ENCODE results near the gene TTC9B.

TTC9B gene

GRCh38 chr19:40198272-40198990 lies 19.8 kb downstream of the TTC9B start:
- no peak for TF ChIP-seq GATA2 (IDR thresholded peaks at IDR 0.05; ENCODE audit: low read depth, low read length)

DNA sequence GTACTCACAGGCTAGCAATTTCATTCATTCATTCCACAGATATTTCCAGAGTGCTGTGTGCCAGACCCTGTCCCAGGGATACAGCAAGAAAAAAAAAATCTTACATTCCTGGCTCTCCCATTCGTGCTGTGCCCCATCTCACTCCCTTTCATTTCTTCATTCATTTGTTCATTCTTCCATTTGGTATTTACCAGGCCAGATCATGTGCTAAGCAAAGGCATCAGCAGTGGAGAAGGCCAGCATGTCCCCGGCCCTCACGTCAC lies 24.7 kb downstream of the TTC9B start:
- TF ChIP-seq GATA2 (IDR thresholded peaks at IDR 0.05; ENCODE audit: low read depth, low read length) = no peak
- no peak for TF ChIP-seq GATA3 (IDR thresholded peaks at IDR 0.05; ENCODE audit: low read depth, low read length)

DNA sequence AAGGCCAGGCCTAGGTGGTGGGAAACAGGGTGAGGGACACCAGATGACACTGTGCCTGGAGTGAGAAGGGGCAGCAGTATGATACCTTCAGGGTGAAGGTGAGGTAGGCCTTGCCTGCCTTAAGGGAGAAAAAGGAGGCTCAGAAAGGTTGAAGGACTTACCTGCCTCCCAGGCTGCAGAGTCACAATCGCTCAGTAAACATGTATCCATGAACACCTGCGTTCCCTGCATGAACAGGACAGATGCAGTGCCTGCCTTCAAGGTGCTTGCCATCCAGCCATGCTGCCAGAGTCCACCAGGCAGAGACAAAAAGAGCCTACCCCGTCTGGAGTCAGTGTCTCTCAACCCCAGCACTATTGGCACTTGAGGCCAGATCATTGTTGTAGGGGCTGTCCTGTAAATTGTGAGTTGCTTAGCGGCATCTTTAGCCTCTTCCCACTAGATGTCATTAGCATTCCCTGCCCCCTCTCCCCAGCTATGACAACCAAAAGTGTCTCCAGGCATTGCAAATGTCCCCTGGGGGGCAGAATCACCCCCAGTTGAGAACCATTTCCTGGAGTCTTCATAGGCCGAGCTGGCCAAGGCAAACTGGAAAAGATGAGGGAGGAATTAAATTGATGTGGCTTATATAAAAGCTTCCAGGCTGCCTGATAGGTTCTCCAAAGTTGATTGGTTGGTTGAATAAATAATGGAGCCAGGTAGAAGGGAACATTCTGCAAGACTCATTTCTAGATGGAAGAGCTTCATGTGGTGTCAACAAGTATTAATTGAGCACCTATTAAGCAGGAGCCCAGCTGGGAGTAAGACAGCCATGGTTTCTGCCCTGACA lies 25.2 kb downstream of the TTC9B start:
- no peak for TF ChIP-seq GATA2 (IDR thresholded peaks at IDR 0.05; ENCODE audit: low read depth, low read length)
- TF ChIP-seq GATA3 (IDR thresholded peaks at IDR 0.05; ENCODE audit: low read depth, low read length) = no peak

- no peak for TF ChIP-seq GATA3 (IDR thresholded peaks at IDR 0.05; ENCODE audit: low read depth, low read length)
Measured at GRCh38 chr19:40191836-40192646, 26.1 kb downstream of the TTC9B start.

DNA sequence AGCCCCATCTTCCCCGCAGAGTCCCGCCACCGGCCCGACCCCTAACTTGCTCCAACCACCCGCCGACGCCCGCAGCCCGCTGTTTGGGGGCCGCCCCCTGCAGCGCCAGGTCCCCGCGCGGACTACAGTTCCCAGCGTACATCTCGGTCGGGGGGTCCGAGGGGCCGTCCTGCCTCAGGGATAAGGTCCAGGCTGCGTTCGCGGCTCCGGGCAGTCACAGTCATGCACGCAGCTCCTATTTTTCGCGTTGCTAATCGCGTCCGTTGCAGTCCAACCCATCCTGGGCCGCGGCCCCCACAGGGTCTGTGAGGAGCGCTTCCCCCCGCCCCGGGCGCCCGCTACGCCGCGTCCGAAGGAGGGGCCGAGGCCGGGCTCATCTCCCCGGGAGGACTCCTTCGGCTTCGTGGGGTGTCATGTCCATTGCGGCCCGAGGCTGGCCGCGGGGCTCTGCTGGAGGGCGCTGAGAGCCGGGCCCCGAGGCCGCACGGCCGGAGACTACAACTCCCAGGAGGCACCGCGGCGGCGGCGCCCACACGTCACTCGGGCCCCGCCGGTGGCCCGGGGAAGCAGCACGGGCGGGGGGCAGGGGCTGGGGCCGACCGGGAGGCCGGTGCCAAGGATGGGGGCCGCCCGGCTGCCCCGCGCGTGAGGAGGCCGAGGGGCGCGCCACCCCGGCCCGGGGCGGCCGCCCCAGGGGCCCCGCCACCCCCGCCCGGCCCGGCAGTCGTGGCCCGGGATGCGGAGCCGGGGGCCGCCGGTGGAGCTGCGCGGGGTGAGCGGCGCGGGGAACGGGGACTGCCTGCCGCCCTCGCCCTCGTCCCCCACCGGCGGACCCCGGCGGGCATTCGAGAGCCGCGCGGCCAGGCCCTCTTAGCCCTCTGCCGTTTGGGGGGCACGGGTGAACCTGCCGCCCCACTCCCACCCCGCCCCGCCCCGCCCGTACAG lies 27.0 kb downstream of the TTC9B start, which contains the start of gene MAP3K10:
Gene MAP3K10, plus strand, starts transcription at position 536 of the 945 bp plus-strand sequence. CDS start 606 bp downstream, outside the sequence.
- no peak for TF ChIP-seq GATA2 (IDR thresholded peaks at IDR 0.05; ENCODE audit: low read depth, low read length)
- TF ChIP-seq GATA3 (IDR thresholded peaks at IDR 0.05; ENCODE audit: low read depth, low read length) = no peak

- TF ChIP-seq GATA2 (IDR thresholded peaks at IDR 0.05; ENCODE audit: low read depth, low read length) (no peak), GATA3 (IDR thresholded peaks at IDR 0.05; ENCODE audit: low read depth, low read length) (no peak)
Measured at GRCh38 chr19:40184273-40184672, 33.9 kb downstream of the TTC9B start.

- TF ChIP-seq GATA2 (IDR thresholded peaks at IDR 0.05; ENCODE audit: low read depth, low read length) (no peak), GATA3 (IDR thresholded peaks at IDR 0.05; ENCODE audit: low read depth, low read length) (no peak)
Measured at GRCh38 chr19:40178756-40179155, 39.4 kb downstream of the TTC9B start.

- TF ChIP-seq GATA2 (IDR thresholded peaks at IDR 0.05; ENCODE audit: low read depth, low read length) (no peak), GATA3 (IDR thresholded peaks at IDR 0.05; ENCODE audit: low read depth, low read length) (no peak)
Measured at GRCh38 chr19:40177286-40178070, 40.7 kb downstream of the TTC9B start.

DNA sequence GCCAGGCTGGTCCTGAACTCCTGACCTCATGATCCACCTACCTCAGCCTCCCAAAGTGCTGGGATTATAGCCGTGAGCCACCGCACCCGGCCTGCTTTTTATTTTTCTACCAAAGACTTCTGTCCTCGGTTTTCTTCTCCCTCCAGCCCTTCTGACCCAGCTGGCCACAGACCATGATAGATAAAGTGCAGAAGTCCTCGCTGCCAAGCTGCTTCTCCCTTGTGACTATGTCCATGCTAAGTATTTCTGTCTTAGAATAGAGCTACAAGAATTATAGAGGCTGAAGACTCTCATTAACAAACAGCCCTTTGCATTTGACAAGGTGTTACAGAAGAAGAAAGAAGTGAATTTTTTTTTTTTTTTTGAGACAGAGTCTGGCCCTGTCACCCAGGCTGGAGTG lies 42.4 kb downstream of the TTC9B start:
- TF ChIP-seq GATA2 (IDR thresholded peaks at IDR 0.05; ENCODE audit: low read depth, low read length) = no peak
- no peak for TF ChIP-seq GATA3 (IDR thresholded peaks at IDR 0.05; ENCODE audit: low read depth, low read length)

DNA sequence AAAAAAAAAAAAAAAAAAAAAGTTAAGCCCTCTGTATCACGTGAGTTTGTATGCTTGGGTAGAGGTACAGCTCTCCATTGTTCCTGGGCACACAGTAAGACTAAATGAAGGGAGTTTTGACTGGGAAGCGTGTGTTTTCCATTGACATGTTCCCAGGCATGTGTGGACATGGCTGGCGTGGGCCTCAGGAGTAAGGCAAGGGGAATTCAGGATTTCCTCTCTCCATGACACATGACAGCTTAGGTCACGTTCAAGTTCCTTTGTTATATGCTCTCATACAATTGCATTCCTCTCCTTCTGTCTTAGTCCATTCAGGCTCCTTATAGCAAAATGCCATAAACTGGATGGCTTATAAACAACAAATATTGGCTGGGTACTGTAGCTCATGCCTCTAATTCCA lies 44.1 kb downstream of the TTC9B start:
- TF ChIP-seq GATA3 (IDR thresholded peaks at IDR 0.05; ENCODE audit: low read depth, low read length) (no peak), GATA2 (IDR thresholded peaks at IDR 0.05; ENCODE audit: low read depth, low read length) (no peak)
